Kidney (tissue), 14 donors: ENCODE data around the gene STAC2. TPM values are rescaled to one million over a fixed set of nuclear protein-coding genes. Genes with fewer than 3 reads are reported as not detected.

Source experiments
- DNase-seq, 5 donors: peaks; one replicate each; pipeline ENCODE4 v3.0.0-alpha.2; 2013 to 2020
- FAIRE-seq: peaks from 2 replicates; lab custom pipeline; 2012; peaks lifted over from hg19 to GRCh38; lab: Jason Lieb, UNC
- H3K27ac ChIP-seq, 2 donors: one replicate each; pipeline ENCODE4 v1.7.0; 2013; ENCODE audit warnings: low read depth in 2 of 2, low read length in 2 of 2, inconsistent platforms in 1 of 2
- H3K27me3 ChIP-seq: one replicate; pipeline ENCODE4 v1.7.1; 2013; ENCODE audit warnings: low read length, inconsistent platforms; ENCODE audit not compliant: control insufficient read depth, insufficient read depth
- H3K36me3 ChIP-seq, 3 donors: one replicate each; pipeline versions ENCODE4 v1.7.0 to v1.7.1; 2013; ENCODE audit warnings: low read length in 3 of 3, control low read depth in 1 of 3, inconsistent platforms in 1 of 3; ENCODE audit not compliant: insufficient read depth in 3 of 3, control insufficient read depth in 2 of 3
- H3K4me1 ChIP-seq, 3 donors: one replicate each; pipeline versions ENCODE4 v1.7.0 to v1.7.1; 2013; ENCODE audit warnings: low read length in 3 of 3, inconsistent platforms in 1 of 3, low read depth in 1 of 3; ENCODE audit not compliant: control insufficient read depth in 2 of 3, insufficient read depth in 2 of 3
- H3K4me3 ChIP-seq, 3 donors: one replicate each; pipeline versions ENCODE4 v1.7.0 to v1.8.1; 2013; ENCODE audit warnings: low read length in 3 of 3, control low read depth in 1 of 3, inconsistent platforms in 1 of 3
- H3K9ac ChIP-seq, 3 donors: one replicate each; pipeline versions ENCODE4 v1.7.0 to v1.7.1; 2013; ENCODE audit warnings: low read length in 3 of 3, control low read depth in 1 of 3, inconsistent platforms in 1 of 3
- H3K9me3 ChIP-seq, 3 donors: one replicate each; pipeline versions ENCODE4 v1.7.0 to v1.7.1; 2013; ENCODE audit warnings: low read length in 3 of 3, control low read depth in 1 of 3, inconsistent platforms in 1 of 3; ENCODE audit not compliant: control insufficient read depth in 2 of 3, insufficient read depth in 1 of 3
- intact Hi-C: fragments of 100-400 bp; cut with DNase I; formaldehyde crosslinking; loops from one replicate; pipeline ENCODE4 v1.11.1; 2022
- polyA plus RNA-seq: library from polyadenylated mRNA; stranded (reverse); fragments of 350-450 nt; fragmentation: Illumina TruSeq; extraction: RNeasy Lipid Tissue Mini Kit (QIAGEN cat#74804); gene quantifications from one replicate; pipeline ENCODE4 v1.2.3, GENCODE V29; 2014; ENCODE audit warnings: low read depth, low replicate concordance; ENCODE audit not compliant: insufficient read depth
- total RNA-seq: library from RNA; stranded (reverse); fragmentation: NEBNext Ultra II Directional; extraction: Animal tissue kit (Norgen Biotek cat#: 25700); gene quantifications from one replicate; pipeline ENCODE4 v1.2.1, GENCODE V29; 2021
- TF ChIP-seq, protein P1 (sequence below): IDR thresholded peaks from 3 replicates; pipeline ENCODE4 v1.5.1; 2012; ENCODE audit warnings: mild to moderate bottlenecking, moderate library complexity, borderline replicate concordance; ENCODE audit not compliant: insufficient read depth; ENCODE audit errors: extremely low read depth
- donor health status: control.
- donor health status: control.
- donor health status: control.
- donor health status: control.
- donor health status: control.
- donor health status: DM: yes; HTN: yes; CAD: no.
- donor health status: Normal renal cell carcinoma (clear cell type).

Gene STAC2
- total and polyA plus RNA-seq, 2 donors from 2014 or later: 15.3 to 18.9 TPM

DNA sequence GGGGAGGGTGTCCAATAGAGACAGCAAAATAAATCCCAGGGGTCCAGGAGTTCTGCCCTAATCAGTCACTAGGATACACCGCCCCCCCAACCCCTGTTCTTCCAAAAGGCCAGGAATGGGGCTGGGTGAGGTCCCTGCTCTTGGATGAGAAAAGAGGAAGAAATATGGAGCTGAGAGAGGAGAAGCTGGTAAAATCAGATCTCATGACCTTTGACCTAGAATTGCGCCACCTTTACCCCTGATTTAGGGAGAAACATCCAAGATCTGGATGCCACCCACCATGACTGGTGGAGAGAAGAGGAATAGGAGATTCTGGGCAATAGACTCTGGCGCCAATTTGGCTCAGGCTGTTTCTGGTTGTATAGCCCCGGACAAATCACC lies 27.6 kb downstream of the STAC2 start:
- Histone ChIP-seq H3K9me3 (no peaks in the 10 kb centered on the region), H3K36me3 (peaks cover 11 to 16% (median 15%) of the 10 kb centered on the region in 3 donors), H3K4me3 (no peak overlapping the region), H3K27ac (no peak overlapping the region), H3K9ac (no peak overlapping the region), H3K27me3 (no peaks in the 10 kb centered on the region), H3K4me1 (peaks cover 3 to 15% (median 9%) of the 10 kb centered on the region in 3 donors)
- DNase-seq: no peak
- FAIRE-seq: no peak
- TF ChIP-seq, protein P1, sequence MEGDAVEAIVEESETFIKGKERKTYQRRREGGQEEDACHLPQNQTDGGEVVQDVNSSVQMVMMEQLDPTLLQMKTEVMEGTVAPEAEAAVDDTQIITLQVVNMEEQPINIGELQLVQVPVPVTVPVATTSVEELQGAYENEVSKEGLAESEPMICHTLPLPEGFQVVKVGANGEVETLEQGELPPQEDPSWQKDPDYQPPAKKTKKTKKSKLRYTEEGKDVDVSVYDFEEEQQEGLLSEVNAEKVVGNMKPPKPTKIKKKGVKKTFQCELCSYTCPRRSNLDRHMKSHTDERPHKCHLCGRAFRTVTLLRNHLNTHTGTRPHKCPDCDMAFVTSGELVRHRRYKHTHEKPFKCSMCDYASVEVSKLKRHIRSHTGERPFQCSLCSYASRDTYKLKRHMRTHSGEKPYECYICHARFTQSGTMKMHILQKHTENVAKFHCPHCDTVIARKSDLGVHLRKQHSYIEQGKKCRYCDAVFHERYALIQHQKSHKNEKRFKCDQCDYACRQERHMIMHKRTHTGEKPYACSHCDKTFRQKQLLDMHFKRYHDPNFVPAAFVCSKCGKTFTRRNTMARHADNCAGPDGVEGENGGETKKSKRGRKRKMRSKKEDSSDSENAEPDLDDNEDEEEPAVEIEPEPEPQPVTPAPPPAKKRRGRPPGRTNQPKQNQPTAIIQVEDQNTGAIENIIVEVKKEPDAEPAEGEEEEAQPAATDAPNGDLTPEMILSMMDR: no peak
- intact Hi-C loops: no loop called here

DNA sequence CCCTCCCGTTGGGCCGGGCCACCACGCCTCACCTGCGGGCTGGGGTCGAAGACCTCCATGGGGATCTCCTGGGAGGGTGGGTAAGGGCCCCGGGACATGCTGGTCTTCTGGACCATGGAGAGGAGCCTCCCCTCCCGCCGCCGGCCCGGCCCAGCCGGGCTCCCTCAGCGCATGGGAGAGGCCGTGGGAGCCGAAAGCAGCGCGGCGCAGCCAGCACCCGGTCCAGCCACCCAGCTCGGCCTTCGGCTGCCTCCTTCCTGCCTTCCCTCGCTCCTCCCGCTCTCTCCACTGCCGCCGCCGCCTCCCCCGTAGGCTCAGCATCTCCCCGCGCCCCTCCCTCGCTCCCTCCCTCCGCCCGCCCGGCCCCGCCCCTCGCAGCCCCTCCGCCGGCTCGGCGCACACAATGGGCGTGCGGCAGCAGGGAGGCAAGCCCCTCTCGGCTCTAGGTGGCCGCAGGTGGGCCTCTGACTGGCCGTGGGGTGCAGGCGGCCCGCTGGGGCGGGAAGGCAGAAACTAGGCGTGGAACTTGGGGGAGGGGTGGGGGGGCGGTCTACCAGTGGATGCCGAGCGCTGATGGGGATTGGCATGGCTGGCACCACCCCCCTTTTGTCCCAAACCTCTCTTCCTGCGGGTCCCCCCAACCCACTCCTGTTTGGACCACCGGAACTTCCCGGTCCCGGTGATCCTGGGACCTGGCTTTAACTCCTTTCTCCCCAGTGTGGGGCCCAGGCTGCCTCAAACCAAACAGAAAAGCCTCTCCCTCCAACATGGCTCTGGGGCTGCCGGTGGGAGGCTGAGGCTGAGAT lies 28.2 kb downstream of the STAC2 start, which contains the start of gene CACNB1:
Gene CACNB1 (minus strand): TSS at position 290 of the 806 bp plus-strand sequence. CDS start 174 bp downstream, at position 116.
- H3K4me1 ChIP-seq: peaks cover 3 to 15% (median 9%) of the 10 kb centered on the region in 3 donors
- FAIRE-seq (no peak), DNase-seq (peak; percentile 92 to 95 (median 93))
- H3K27me3 ChIP-seq: no peaks in the 10 kb centered on the region
- H3K36me3 ChIP-seq: peaks cover 8 to 11% (median 11%) of the 10 kb centered on the region in 3 donors
- no peaks in the 10 kb centered on the region for H3K9me3 ChIP-seq
- TF ChIP-seq, protein P1: no peak
- no peak within 1 kb of the TSS for H3K27ac ChIP-seq
- intact Hi-C loops: no loop called here
- H3K9ac ChIP-seq: peak within 1 kb of the TSS in 2 of 3 donors; percentile 46 to 60
- peak within 1 kb of the TSS; percentile 20 to 63 (median 55) for H3K4me3 ChIP-seq

DNA sequence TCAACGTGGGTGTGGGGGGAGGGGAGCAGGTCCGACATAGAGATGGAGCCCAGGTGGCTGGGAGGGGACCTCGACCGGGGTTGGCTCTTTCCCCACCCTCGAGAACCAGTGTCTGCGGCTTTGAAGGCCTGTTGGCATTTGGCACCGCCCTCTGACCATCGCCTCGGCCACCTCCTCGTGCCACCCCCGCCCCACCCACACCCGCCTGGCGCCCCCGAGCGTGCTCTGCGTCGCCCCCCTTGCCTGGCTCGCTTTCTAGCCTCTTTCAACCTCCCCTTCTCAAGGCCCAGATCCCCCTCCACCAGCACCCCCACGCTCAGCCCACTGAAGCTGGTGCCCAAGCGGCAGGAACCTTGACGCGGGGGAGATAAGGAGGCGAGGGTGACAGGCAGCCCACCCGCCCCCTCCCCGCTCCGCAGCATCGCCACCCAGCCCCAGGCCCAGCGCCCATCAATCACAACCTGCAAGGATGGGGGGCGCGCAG lies 28.9 kb downstream of the STAC2 start:
- TF ChIP-seq, protein P1: no peak
- Histone ChIP-seq H3K27ac (no peak overlapping the region), H3K4me3 (peak overlapping the region; percentile 6 to 63 (median 55)), H3K9me3 (no peaks in the 10 kb centered on the region), H3K4me1 (peaks cover 3 to 12% (median 8%) of the 10 kb centered on the region in 3 donors), H3K27me3 (no peaks in the 10 kb centered on the region), H3K36me3 (peaks cover 3 to 7% (median 4%) of the 10 kb centered on the region in 3 donors), H3K9ac (no peak overlapping the region)
- FAIRE-seq (no peak), DNase-seq (peak; percentile 74 to 90 (median 79))
- intact Hi-C loops: no loop called here
